Measurements from ENCODE around the gene PDE6C.

PDE6C gene

DNA sequence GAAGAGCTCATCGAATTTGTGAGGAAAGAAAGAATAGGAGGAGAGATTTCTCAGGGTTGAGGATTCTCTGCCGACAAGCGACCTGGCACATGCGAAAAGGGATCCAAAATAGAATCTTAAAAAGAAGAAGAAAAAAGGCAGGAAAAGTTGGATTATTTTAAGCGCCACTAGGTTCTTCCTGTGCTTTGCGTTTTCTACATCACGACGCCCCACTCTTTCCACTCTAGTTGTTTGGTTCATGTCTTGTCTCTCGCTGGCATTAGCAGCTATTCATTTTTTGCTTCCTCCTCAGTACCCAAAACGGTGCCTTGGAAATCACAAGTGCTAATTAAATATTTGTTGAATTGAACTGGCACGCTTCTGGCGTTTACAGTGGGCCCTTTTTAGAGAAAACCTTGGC lies 90.7 kb downstream of the PDE6C start:
- no peak for DNase-seq

DNA sequence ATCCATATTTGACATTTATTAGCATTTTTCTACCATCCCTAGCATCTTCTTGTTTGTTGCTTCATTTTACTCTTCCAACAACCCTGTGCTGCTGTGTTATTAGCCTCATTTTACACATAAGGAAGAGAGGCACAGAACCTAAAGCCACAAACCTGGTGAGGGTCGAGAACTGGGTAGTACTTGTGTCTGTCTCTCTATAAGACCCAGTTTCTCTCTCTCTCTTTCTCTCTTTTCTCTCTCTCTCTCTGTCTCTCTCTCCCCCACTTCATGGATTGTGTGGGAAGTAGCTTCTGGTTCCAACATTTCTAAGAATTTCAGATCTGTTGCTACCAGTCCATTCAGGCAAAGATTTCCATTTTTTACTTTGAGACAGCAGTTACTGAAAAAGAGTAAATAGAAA lies 91.5 kb downstream of the PDE6C start:
- DNase-seq, result no peak

- no peak for DNase-seq
Observed at GRCh38 chr10:93704451-93704850, 92.1 kb downstream of the PDE6C start.

DNA sequence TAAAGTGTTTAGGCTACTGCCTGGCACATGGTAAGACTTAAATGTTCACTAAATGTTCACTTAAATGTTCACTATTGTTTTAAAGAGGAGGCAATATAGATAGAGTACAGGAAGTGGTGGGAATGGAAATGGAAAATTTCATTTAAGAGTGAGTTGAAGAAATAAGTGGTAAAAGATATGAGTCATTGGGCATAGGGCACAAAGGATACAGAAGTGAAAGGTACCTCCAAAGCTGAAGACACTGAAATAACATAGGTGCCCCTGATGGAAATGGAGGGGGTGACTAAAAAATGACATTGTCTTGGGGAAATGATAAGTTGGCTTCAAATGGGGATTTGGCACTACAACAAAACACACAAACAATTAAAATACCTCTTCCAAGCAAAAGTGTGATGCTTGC lies 95.3 kb downstream of the PDE6C start:
- DNase-seq, result no peak

DNA sequence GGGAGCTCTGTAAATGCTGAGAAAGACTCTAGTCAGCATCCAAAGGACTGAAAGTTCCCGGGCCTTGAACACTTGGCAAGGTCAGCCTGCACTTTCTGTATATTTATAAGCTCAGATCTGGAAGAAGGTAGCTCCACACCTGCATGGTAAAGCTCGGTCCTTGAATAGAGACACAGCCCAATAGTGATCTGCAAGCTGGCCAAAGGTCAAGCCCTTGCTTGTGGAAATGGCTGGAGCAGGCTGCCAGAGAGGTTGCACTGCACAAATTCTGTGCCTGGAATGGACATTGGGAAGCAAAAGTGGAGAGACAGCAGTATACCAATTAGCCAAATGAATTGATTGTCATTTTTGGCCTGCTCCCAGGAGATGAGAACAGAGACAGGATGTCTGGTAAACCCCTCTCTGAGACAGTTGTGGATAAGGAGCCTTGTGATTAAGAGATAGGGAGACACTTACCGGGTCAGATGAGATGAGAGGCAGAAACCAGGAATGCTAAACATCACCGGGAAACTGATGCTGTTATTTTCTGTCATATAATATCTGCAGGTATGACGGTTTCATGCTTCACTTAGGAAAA lies 98.1 kb downstream of the PDE6C start:
- DNase-seq, result no peak

DNA sequence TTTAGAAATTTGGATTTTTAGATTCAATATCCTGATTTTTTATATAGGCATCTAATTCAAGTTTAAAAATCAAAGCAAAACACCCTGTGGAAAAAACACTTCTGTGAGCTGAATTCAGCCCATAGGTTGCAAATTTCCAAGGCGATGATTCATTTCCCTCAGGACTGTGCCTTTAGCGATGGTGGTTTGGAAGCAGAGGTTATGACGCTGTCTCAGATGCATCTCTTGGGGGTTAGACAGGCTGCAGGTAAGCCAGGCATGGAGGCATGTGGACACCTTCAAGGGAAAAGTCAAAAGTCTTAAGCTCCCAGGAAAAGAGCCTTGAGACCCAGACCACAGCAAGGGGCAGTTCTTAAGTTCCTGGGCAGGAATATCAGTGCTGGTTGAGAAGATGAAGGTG lies 99.6 kb downstream of the PDE6C start:
- DNase-seq, result no peak

- no peak for DNase-seq
Observed at GRCh38 chr10:93712593-93712992, 100.3 kb downstream of the PDE6C start.

DNA sequence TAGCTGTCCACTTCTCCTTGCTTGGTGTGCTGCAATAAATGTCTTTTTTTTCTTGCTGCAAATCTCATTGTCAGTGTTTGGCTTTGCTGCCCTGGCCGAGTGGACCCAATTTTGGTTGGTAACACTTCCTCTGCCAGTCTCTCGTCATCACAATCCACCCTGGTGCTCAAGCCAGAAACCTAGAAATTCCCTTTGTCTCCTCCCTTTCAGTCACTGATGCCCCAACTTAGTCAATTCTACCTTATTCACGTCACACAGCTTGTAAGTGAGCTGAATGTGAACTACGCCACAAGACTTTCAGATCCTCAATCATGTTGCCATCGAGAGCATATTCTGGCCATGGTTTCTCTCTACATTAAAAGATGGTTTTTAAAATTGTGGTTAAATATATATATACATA lies 103.0 kb downstream of the PDE6C start:
- DNase-seq, result no peak
